ENCODE data around the gene NRBF2.

The NRBF2 gene

DNA sequence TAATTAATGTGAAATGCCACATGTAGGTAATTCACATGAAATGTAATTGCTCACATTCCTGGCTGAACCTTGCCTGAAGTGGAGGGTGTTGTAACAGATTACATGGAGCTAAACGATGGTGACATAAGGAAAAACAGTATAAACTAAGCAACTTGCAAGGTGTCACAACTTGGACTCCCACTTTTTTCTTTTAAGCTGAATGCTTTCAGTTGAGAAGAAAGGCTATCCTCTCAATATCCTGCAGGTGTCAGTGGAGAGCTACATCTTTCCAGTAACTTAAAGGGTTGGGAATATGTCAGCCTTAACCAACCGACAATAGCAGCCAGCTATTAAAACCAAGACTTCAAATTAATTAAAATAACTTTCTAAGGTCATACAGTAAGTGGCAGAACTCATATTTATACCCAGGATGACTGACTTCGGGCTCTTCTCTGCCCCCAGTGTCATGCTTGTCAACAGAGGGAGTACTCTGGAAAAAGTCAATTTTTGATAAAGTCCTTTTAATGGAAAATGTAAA, 33.7 kb downstream of the NRBF2 start:
- TF ChIP-seq, protein P1, sequence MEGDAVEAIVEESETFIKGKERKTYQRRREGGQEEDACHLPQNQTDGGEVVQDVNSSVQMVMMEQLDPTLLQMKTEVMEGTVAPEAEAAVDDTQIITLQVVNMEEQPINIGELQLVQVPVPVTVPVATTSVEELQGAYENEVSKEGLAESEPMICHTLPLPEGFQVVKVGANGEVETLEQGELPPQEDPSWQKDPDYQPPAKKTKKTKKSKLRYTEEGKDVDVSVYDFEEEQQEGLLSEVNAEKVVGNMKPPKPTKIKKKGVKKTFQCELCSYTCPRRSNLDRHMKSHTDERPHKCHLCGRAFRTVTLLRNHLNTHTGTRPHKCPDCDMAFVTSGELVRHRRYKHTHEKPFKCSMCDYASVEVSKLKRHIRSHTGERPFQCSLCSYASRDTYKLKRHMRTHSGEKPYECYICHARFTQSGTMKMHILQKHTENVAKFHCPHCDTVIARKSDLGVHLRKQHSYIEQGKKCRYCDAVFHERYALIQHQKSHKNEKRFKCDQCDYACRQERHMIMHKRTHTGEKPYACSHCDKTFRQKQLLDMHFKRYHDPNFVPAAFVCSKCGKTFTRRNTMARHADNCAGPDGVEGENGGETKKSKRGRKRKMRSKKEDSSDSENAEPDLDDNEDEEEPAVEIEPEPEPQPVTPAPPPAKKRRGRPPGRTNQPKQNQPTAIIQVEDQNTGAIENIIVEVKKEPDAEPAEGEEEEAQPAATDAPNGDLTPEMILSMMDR (IDR thresholded peaks at IDR 0.05): peak; percentile 87

DNA sequence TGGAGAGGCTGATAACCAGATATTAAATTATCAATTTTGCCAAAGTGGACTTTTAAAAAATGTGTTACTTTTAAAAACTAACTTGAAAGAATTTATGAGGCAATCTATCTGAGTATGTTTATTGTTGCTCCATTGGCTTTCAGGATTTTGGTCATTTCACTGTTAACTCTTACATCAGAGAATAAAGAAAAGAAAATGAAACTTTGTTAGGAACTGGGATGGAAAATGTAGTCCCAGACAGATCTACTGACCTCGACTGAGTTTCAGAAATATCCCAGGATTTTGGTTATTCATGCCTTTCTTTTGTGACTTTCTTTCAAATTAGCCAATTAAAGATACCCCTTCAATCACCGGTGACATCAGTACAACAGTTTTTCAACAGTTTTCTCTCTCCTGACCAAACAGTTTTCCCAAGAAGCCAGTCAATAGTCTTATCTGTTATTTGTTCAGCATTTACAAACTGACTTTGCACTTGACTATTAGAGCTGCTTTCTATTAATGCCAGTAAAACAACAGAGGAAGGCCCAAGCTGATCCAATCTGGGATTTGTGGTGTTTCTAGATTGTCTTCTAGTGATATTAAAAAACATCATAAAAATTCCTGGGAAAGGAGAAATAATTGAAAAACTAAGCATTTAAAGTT, 35.8 kb downstream of the NRBF2 start:
- TF ChIP-seq, protein P1 (IDR thresholded peaks at IDR 0.05): no peak

DNA sequence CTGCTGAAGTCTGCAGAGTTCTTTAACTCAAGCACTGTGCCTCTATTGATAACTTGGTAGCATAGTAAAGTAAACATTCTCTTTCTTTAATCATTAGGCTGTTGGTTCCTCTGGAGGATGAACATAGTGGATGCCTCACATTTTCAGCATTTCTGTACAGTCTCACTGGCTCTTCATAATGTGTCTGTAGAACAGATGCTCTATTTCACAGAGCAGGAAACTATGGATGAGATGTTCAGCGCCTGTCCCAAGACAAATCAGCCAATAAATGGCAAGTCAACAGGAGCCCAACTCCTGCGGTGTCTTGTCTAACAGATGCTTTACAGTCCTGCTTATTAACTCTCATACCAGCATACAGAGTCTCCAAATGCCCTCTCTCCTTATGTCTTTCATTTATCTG, 36.5 kb downstream of the NRBF2 start:
- TF ChIP-seq, protein P1 (IDR thresholded peaks at IDR 0.05): no peak

DNA sequence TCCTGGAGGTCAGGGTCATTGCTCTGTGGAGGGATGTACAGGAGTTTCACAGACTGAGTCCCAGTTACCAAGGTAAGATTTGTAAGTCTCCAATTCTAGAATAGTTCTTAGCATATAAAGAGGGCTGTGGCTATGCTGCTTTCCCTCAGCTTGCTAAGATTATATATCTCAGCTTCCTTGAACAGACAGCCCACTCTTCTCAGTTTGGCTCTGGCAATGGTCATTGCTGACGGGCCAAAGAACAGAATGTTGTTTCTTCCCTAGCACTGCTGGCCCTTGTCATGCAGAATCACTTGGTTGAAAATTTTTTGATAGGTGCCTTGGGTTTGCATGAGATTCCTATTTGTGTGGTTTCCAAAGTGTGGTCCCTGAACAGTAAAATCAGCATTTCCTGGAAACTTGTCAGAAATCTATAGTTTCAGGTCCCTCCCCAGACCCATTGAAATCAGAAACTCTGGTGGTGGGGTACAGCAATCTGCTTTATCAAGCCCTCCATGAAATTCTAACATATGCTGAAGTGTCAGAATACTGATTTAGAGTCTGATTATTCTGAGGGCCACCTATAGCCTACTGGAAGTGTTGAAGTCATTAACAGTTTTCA, 38.2 kb downstream of the NRBF2 start:
- TF ChIP-seq, protein P1 (IDR thresholded peaks at IDR 0.05): no peak

DNA sequence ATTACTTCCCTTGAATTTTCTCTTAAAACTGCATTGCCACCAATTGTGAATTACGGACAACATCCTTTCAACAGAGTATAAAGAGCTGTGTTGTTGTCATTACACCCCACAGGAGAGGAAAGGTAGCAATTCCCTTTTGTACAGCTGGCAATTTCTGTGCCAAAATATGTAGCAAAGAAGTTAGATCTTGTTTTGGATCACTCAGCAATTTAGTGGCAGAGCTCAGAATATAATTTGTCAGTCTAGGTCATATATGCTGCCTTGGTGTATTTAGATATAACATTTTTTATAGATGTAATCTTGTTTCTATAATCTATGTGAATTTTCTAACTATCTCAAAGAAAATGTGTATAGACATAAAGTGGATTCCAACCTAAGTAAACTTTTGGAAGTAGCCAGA, 38.8 kb downstream of the NRBF2 start:
- TF ChIP-seq, protein P1 (IDR thresholded peaks at IDR 0.05): no peak

DNA sequence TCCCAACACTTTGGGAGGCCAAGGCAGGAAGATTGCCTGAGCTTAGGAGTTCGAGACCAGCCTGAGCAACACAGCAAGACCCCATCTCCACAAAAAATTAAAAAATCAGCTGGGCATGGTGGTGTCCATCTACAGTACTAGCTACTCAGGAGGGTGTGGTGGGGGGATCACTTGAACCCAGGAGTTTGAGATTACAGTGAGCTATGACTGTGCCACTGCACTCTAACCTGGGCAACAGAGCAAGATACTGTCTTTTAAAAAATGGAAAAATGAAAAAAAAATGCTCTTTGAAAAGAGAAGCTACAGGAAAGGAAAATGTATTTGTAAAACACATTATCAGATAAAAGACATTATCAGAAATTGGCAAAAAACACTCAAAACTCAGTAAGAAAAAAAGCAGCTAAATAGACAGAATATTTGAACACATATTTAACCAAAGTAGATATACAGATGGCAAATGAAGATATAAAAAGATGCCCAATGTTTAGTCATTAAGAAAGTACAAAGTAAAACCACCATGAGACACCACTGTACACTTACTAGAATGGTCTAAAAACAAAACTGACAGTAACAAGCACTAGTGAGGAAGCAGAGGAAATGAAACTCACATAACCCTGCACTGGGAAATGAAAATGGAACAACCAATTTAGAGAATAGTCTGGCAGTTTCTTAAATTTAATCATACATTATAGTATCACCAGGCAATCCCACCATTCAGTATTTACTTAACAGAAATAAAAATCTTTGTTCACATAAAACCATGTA, 40.5 kb downstream of the NRBF2 start:
- TF ChIP-seq, protein P1 (IDR thresholded peaks at IDR 0.05): no peak

DNA sequence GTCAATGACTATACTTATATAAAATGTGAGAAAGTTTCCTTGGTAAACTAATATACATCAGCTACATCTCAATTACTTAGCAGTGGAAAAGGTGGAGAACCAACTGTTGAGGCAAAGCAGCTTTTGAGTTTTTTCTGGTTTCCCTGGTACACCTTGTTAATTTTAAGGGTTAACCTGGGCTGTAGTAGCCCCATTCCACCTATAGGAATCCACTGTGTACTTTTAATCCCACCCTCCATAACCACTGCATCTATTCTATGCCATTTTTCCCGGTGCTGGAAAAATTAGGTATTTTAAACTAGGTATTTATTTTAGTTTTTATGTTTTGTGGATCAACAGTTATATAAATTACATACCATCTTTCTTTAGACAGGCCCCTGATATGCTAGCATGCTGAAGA, 42.4 kb downstream of the NRBF2 start:
- TF ChIP-seq, protein P1 (IDR thresholded peaks at IDR 0.05): no peak

All from LNCAP (cell line).